IMR-90 (cell line): ENCODE measurements around the gene ACBD3. TPM values are rescaled to one million over a fixed set of nuclear protein-coding genes. Genes with fewer than 3 reads are reported as not detected.
A peak's percentile ranks its signal among the peaks of the same experiment; 100 is the strongest.

Experiments
- ATAC-seq: fragments of 200-7000 bp; cut with Tn5 transposase; 2 replicates; pipeline ENCODE4 v1.9.1; 2020; ENCODE audit warnings: low read depth, mild to moderate bottlenecking, moderate library complexity
- BruUV-seq: library from RNA; stranded (reverse); fragments of 400-500 nt; replicated peaks from 2 replicates; lab custom pipeline; 2021; lab: Mats Ljungman, UMichigan
- CTCF ChIA-PET: fragments of 300-600 bp; formaldehyde crosslinking; extraction: SDS; loops from one replicate; lab custom pipeline; 2021; ENCODE audit warnings: antibody characterized with exemption; lab: Yijun Ruan, JAX
- POLR2A ChIA-PET: fragments of 300-600 bp; sonication (Branson Sonifier 250); formaldehyde crosslinking; loops from one replicate; lab custom pipeline; 2022; ENCODE audit warnings: antibody characterized with exemption; ENCODE audit not compliant: unreplicated experiment; lab: Charles Lee
- DNase-seq: peaks from one replicate; pipeline ENCODE4 v3.0.0; 2013
- H2AFZ ChIP-seq: replicated peaks from 2 replicates; pipeline ENCODE3; 2013; ENCODE audit warnings: low read length, mild to moderate bottlenecking; ENCODE audit not compliant: poor library complexity
- H2AK5ac ChIP-seq: 2 replicates; pipeline ENCODE4 v1.6.1; 2013; ENCODE audit warnings: low read depth, low read length, inconsistent platforms
- H2AK9ac ChIP-seq: replicated peaks from 2 replicates; pipeline ENCODE3; 2013; ENCODE audit warnings: mild to moderate bottlenecking, low read depth, low read length, moderate library complexity; ENCODE audit not compliant: poor library complexity
- H2BK120ac ChIP-seq: 2 replicates; pipeline ENCODE4 v1.6.1; 2013; ENCODE audit warnings: low read depth, low read length, inconsistent platforms
- H2BK15ac ChIP-seq: 3 replicates; pipeline ENCODE4 v1.6.1; 2013; ENCODE audit warnings: low read depth, low read length, inconsistent platforms
- H2BK20ac ChIP-seq: 2 replicates; pipeline ENCODE4 v1.6.1; 2013; ENCODE audit warnings: low read depth, mild to moderate bottlenecking, inconsistent platforms, low read length, moderate library complexity
- H2BK5ac ChIP-seq: 2 replicates; pipeline ENCODE4 v1.6.1; 2013; ENCODE audit warnings: mild to moderate bottlenecking, low read depth, low read length, inconsistent platforms; ENCODE audit not compliant: poor library complexity, severe bottlenecking
- H3K14ac ChIP-seq: replicated peaks from 2 replicates; pipeline ENCODE4 v1.6.1; 2013; ENCODE audit warnings: low read depth, low read length, inconsistent platforms
- H3K18ac ChIP-seq: 2 replicates; pipeline ENCODE4 v1.6.1; 2013; ENCODE audit warnings: low read depth, low read length, control low read depth
- H3K23ac ChIP-seq: 2 replicates; pipeline ENCODE4 v1.6.1; 2013; ENCODE audit warnings: low read depth, low read length, inconsistent platforms
- H3K27ac ChIP-seq: 2 replicates; pipeline ENCODE4 v1.5.1; 2013; ENCODE audit warnings: mild to moderate bottlenecking, control low read depth, low read length; ENCODE audit not compliant: insufficient read depth
- H3K27me3 ChIP-seq: 2 replicates; pipeline ENCODE4 v1.6.1; 2013; ENCODE audit warnings: low read length; ENCODE audit not compliant: control insufficient read depth, insufficient read depth
- H3K36me3 ChIP-seq: 2 replicates; pipeline ENCODE4 v1.6.1; 2013; ENCODE audit warnings: low read length, mixed read lengths; ENCODE audit not compliant: control insufficient read depth, insufficient read depth
- H3K4ac ChIP-seq: 2 replicates; pipeline ENCODE4 v1.6.1; 2013; ENCODE audit warnings: low read depth, low read length, inconsistent platforms
- H3K4me1 ChIP-seq: 2 replicates; pipeline ENCODE4 v1.6.1; 2013; ENCODE audit warnings: low read length, mixed read lengths; ENCODE audit not compliant: control insufficient read depth, insufficient read depth
- H3K4me2 ChIP-seq: 2 replicates; pipeline ENCODE4 v1.6.1; 2013; ENCODE audit warnings: low read depth, mild to moderate bottlenecking, control low read depth, low read length, moderate library complexity
- H3K4me3 ChIP-seq: 2 replicates; pipeline ENCODE4 v1.5.1; 2013; ENCODE audit warnings: low read depth, mild to moderate bottlenecking, control low read depth, low read length, moderate library complexity; ENCODE audit not compliant: insufficient read depth
- H3K56ac ChIP-seq: 2 replicates; pipeline ENCODE4 v1.6.1; 2013; ENCODE audit warnings: low read length, inconsistent platforms; ENCODE audit not compliant: insufficient read depth; ENCODE audit errors: extremely low read depth
- H3K79me1 ChIP-seq, 2 experiments: 2 replicates each; pipeline ENCODE4 v1.6.1; 2013; ENCODE audit warnings: low read length in 2 of 2, inconsistent platforms in 1 of 2, low read depth in 1 of 2
- H3K9ac ChIP-seq: 2 replicates; pipeline ENCODE4 v1.6.1; 2013; ENCODE audit warnings: low read depth, low read length, control low read depth
- H3K9me1 ChIP-seq: 2 replicates; pipeline ENCODE4 v1.6.1; 2013; ENCODE audit warnings: low read length, inconsistent platforms; ENCODE audit not compliant: insufficient read depth
- H3K9me3 ChIP-seq: 2 replicates; pipeline ENCODE4 v1.6.1; 2013; ENCODE audit warnings: low read length; ENCODE audit not compliant: control insufficient read depth, insufficient read depth
- H4K20me1 ChIP-seq: 2 replicates; pipeline ENCODE4 v1.6.1; 2013; ENCODE audit warnings: low read length, inconsistent platforms; ENCODE audit not compliant: insufficient read depth
- H4K5ac ChIP-seq: 2 replicates; pipeline ENCODE4 v1.6.1; 2013; ENCODE audit warnings: mild to moderate bottlenecking, low read depth, low read length, control low read depth
- H4K8ac ChIP-seq, 2 experiments: 2 replicates each; pipeline ENCODE4 v1.6.1; 2013; ENCODE audit warnings: low read depth in 2 of 2, low read length in 2 of 2, control low read depth in 1 of 2, inconsistent platforms in 1 of 2
- H4K91ac ChIP-seq: 2 replicates; pipeline ENCODE4 v1.6.1; 2013; ENCODE audit warnings: low read depth, low read length, inconsistent platforms; ENCODE audit not compliant: insufficient read depth
- RCOR1 ChIP-seq: IDR thresholded peaks from 2 replicates; pipeline ENCODE4 v1.6.1; 2012; ENCODE audit warnings: mild to moderate bottlenecking, low read length, improper control_type of control experiment; ENCODE audit not compliant: insufficient replicate concordance
- WGBS, 2 experiments: methylation state at CpG; one replicate each; pipeline versions ENCODE4 v1.1.5 to v1.1.7; 2013; ENCODE audit warnings: missing lambda C conversion rate in 2 of 2; ENCODE audit not compliant: insufficient read length in 1 of 2; ENCODE audit errors: extremely low coverage in 2 of 2; 5-methylcytosine and 5-hydroxymethylcytosine counted together
- dilution Hi-C: fragments of 300-500 bp; cut with HindIII; formaldehyde crosslinking; loops from one replicate; pipeline ENCODE4 v1.14.3; 2018; ENCODE audit warnings: low sequenced_read_pairs; ENCODE audit not compliant: unreplicated experiment
- in situ Hi-C: fragments of 300-500 bp; cut with MboI; formaldehyde crosslinking; loops from 3 replicates; pipeline ENCODE4 v1.14.3; 2019; ENCODE audit warnings: low sequenced_read_pairs, inconsistent platforms, mixed read lengths
- intact Hi-C: fragments of 100-400 bp; cut with micrococcal nuclease; formaldehyde crosslinking; loops from 2 replicates; pipeline ENCODE4 v1.10.0; 2022
- polyA plus RNA-seq, 3 experiments: library from polyadenylated mRNA; depleted of rRNA; stranded (reverse); fragments of >200 nt; gene quantifications; 2 replicates each; pipeline ENCODE4 v1.2.3, GENCODE V29; 2012; ENCODE audit warnings: low replicate concordance in 1 of 3
- total RNA-seq: library from RNA; depleted of rRNA; stranded (reverse); fragments of >200 nt; gene quantifications from 2 replicates; pipeline ENCODE4 v1.2.3, GENCODE V29; 2012

The ACBD3 gene
- total and polyA plus RNA-seq, 2 of the 4 experiments (the other 2 are of a cell fraction) = 30.3 to 59.7 TPM

- H2AFZ ChIP-seq = peak overlapping the region; percentile 13
- no peak overlapping the region for H3K23ac ChIP-seq
- no peak overlapping the region for H4K8ac ChIP-seq
- no peak for TF ChIP-seq RCOR1
- no peaks in the 10 kb centered on the region for H3K36me3 ChIP-seq
- intact Hi-C loops = no loop called here
- no peak overlapping the region for H2AK5ac ChIP-seq
- CTCF ChIA-PET = no interaction called here
- DNase-seq (no peak), ATAC-seq (no peak)
- no peak overlapping the region for H2BK15ac ChIP-seq
- no peak overlapping the region for H3K18ac ChIP-seq
- POLR2A ChIA-PET = interaction anchor here (0.6 kb wide), 1 partner anchor 13 kb away, joined by 5 read pairs; no protein-coding TSS in a partner anchor
- no peaks in the 10 kb centered on the region for H3K9me3 ChIP-seq
- H4K5ac ChIP-seq = no peak overlapping the region
- BruUV-seq = no TSS peak
- H3K9me1 ChIP-seq = no peaks in the 10 kb centered on the region
- H3K27ac ChIP-seq = no peak overlapping the region
- in situ Hi-C loops = no loop called here
- no peaks in the 10 kb centered on the region for H3K4me1 ChIP-seq
- H3K4me2 ChIP-seq = no peak overlapping the region
- H2BK120ac ChIP-seq = no peak overlapping the region
- H3K4me3 ChIP-seq = no peak overlapping the region
- H4K91ac ChIP-seq = no peak overlapping the region
- H3K9ac ChIP-seq = no peak overlapping the region
- no peak overlapping the region for H2BK5ac ChIP-seq
- H3K27me3 ChIP-seq = peaks cover 12% of the 10 kb centered on the region
- no peak overlapping the region for H3K56ac ChIP-seq
- H4K20me1 ChIP-seq = no peaks in the 10 kb centered on the region
- WGBS, 2 experiments = no CpG with 5 or more reads among the region's 5 CpGs
- H2AK9ac ChIP-seq = no peak overlapping the region
- dilution Hi-C loops = no loop called here
- H3K79me1 ChIP-seq = no peaks in the 10 kb centered on the region
- no peak overlapping the region for H3K14ac ChIP-seq
- no peak overlapping the region for H2BK20ac ChIP-seq
- H3K4ac ChIP-seq = no peak overlapping the region
Observed at GRCh38 chr1:226215239-226215638, 28.7 kb upstream of the ACBD3 start.
